Left renal cortex interstitium (tissue), 4 donors: ENCODE data around the gene MCM3AP. TPM values are rescaled to one million over a fixed set of nuclear protein-coding genes. Genes with fewer than 3 reads are reported as not detected.
"Not testable (repeated sequence)": the region's sequence is repeated elsewhere in the genome, so short reads cannot be mapped to it uniquely, and the experiment has no call there.

Source experiments
- DNase-seq, 4 donors: peaks; one replicate each; pipeline ENCODE4 v3.0.0-alpha.2; 2013; ENCODE audit warnings: low read depth in 4 of 4, low spot score in 2 of 4, missing footprints in 1 of 4
- polyA plus RNA-seq, 4 donors: library from polyadenylated mRNA; unstranded; fragments of 120-200 nt; gene quantifications; one replicate each; pipeline ENCODE4 v1.2.1, GENCODE V29; 2013; ENCODE audit not compliant: insufficient read length in 4 of 4

Gene MCM3AP
- polyA plus RNA-seq, 4 donors, result 64.5 to 114 (median 87.3) TPM

DNA sequence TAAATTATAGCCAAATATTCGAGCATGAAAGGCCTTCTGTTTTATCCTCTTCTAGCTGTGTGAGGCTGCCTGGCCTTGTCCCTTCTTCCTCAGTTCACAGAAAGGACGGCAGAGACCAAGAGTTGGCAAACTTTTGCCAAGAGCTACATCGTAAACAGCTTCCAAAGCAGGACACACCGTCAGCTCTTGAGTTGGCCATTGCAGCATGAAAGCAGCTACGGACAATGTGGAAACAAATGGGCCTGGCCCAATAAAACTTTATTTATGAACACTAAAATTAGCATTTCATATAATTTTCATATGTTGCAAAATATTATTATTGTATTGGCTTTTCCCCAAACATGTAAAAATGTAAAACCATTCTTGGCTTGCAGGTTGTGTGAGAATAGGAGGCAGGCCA is 27.5 kb upstream of the MCM3AP start:
- DNase-seq, result no peak

DNA sequence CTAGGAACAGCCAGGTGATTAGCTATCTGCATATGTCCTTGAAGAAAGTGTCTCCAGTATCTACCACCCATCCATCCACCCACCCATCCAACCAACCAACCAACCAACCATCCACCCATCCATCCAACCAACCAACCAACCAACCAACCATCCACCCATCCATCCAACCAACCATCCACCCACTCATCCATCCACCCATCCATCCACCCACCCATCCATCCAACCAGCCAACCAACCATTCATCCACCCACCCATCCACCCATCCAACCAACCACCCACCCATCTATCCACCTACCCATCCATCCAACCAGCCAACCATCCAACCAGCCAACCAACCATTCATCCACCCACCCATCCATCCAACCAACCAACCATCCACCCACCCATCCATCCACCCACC is 26.2 kb upstream of the MCM3AP start:
- DNase-seq, result no peak

DNA sequence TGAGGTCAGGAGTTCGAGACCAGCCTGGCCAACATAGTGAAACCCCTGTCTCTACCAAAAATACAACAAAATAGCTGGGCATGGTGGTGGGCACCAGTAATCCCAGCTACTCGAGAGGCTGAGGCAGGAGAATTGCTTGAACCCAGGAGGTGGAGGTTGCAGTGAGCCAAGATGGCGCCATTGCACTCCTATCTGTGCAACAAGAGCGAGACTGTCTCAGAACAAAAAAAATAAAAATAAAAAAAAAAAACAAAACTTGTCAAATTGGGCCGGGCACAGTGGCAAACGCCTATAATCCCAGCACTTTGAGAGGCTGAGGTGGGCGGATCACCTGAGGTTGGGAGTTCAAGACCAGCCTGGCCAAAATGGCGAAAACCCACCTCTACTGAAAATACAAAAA is 24.8 kb upstream of the MCM3AP start:
- not testable (repeated sequence) for DNase-seq

DNA sequence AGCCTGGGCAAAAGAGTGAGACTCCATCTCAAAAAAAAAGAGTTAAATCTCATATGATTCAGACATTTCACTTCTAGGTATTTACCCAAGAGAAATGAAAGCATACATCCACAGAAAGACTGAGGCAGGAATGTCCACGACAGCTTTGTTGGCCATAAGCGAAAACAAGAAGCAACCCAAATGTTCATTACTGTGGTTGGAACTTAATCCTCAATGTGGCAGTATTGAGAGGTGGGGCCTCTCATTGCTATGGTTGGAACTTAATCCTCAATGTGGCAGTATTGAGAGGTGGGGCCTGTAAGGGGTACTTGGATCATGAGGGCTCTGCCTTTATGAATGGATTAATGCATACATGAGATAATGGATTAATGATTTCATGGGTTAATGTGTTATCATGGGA is 23.0 kb upstream of the MCM3AP start:
- DNase-seq, result no peak

DNA sequence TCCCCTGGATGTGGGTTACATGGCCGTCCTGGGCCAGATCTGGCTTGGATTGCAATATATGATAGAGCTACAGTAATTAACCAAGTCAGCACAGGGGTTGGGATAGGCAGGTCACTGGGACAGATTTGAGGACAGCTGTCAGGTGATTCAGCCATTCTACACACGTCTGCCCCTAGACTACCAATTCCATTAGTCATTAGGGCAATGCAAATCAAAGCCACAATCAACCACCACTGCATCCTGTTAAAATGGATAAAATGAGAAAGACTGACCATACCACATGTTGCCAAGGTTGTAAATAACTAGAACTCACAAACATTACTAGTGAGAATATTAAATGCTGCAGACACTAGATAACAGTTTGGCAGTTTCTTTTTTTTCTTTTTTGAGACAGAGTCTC is 22.2 kb upstream of the MCM3AP start:
- DNase-seq, result no peak

DNA sequence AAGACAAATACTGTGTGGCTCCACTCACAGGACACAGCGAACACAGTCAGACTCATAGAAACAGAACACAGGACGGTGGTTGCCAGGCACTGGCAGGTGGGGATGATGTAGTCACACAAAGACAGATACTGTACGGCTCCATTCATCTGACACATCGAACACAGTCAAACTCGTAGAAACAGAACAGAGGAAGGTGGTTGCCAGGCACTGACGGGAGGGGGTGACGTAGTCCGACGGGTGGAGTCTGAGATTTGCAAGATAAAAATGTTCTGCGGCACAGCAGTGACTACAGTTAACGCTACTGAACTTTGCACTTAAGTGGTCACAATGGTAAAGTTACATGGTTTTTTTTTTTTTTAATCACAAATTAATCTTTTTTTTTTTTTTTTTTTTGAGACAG is 19.5 kb upstream of the MCM3AP start:
- no peak for DNase-seq

DNA sequence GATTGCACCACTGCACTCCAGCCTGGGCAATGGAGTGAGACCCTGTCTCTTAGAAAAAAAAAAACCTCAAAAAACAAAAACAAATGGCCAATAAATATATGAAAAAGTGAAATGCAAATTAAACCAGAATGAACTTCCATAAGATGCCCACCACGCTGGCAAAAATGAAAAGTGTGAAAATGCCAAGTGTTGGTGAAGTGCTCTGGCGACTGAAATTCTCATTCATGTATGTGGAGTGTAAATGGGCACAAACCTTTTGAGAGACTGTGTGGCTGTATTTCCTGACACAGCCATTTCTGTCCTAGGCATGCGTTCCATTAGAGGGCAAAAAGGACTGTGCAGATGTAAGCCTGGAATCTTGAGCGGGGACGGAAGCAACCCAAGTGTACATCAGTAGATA is 19.0 kb upstream of the MCM3AP start:
- no peak for DNase-seq

DNA sequence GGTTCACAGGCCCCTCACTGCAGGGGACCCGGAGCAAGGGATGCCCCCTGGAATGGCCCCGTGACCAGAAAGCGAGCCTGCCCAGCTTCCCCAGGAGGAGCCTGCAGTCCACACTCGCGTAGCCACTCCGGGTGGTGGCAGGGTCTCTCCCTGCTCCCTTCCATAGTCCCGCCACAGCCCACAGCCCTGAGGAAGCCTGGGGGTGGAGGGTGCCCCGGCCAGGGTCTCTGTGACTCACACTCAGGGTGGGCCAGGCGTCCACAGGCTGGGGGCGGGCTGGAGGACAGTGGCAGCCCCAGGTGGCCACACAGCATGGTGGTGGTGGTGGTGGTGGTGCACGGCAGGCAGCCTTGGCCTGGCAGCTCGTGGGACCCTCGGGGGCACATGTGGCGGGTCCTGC is 16.3 kb upstream of the MCM3AP start:
- no peak for DNase-seq

DNA sequence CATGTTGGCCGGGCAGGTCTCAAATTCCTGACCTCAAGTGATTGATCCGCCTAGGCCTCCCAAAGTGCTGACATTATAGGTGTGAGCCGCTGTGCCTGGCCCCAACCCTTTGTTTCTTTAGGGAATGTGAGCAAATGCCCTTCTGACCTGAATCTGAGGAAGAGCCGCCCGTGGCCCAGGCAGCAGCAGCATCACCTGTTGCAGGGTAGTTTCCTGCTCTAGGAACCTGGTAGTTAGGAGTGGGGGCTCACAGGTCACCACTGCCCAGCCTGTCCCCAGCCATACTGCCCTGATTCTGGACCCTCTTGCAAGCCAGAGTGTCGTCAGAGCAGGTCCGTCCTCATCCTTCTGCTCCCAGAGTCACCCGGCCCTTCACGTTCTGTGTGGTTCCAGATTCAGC is 13.8 kb upstream of the MCM3AP start:
- DNase-seq, result no peak

DNA sequence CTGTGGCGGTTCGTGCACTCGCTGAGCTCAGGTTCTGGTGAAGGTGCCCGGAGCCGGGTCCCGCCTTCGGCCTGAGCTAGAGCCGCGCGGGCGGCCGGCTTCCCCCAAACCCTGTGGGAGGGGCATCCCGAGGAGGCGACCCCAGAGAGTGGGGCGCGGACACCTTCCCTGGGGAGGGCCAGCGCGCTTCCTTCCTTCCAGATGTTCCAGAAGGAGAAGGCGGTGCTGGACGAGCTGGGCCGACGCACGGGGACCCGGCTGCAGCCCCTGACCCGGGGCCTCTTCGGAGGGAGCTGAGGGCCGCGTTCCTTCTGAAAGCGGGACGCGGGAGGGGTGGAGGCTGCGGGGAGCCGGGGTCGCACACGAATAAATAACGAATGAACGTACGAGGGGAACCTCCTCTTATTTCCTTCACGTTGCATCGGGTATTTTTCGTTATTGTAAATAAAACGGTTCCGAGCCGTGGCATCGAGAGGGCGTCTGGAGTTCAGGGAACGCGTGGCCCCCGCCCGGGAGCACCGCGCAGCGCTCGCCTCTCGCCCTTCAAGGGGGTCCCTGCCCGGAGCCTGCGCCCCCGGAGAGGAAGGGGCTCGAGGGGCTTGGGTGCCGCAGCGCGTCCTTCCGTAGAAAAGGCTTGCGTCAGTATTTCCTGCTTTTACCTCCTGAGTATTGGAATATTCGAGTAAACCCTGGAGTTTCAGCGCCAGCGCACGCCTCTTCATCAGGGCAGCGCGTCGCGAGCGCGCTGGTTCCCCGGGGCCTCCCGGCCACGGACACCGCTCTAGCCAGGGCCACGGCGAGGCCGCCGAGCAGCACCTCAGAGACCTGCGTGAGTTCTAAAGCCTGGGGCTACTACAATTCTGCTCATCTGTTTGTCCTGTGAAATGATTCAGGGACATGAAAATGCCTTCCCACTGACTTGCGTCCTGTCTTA is 12.2 kb upstream of the MCM3AP start:
- DNase-seq, result no peak

DNA sequence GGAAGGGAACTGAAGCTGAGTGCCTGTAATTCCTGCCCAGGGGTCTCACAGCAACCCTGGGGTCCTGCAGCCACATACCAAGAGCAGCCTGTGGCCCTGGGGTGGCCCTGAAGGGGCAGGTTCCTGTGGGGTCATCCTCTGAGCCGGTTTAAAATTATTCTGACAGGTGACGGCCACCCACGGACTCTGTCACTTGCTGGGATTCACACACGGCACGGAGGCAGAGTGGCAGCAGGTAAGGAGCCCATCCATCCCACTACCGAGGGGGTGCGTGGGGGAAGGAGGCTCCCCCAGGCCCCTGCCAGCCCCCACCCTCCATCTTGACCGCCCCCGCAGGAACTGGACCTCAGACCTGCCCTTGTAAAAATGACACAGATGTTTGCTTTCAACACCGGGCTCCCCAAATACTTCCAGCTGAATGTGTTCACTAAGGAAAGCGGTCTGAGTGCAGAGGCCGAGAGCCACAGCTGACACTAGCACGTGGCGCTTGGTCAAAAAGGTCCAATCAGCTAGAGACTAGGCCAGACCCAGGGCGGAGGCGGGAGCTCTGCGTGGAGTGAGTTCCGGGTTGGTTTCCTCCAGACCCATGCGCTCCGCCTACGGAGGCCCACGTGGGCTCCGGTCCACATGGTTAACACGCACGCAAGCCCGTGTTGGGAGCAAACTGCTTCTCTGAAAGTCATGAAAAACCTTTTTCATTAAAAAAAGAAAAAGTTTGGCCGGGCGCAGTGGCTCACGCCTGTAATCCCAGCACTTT is 10.8 kb upstream of the MCM3AP start:
- DNase-seq, result peak in 3 of 4 donors; percentile 45 to 62 (median 51)

DNA sequence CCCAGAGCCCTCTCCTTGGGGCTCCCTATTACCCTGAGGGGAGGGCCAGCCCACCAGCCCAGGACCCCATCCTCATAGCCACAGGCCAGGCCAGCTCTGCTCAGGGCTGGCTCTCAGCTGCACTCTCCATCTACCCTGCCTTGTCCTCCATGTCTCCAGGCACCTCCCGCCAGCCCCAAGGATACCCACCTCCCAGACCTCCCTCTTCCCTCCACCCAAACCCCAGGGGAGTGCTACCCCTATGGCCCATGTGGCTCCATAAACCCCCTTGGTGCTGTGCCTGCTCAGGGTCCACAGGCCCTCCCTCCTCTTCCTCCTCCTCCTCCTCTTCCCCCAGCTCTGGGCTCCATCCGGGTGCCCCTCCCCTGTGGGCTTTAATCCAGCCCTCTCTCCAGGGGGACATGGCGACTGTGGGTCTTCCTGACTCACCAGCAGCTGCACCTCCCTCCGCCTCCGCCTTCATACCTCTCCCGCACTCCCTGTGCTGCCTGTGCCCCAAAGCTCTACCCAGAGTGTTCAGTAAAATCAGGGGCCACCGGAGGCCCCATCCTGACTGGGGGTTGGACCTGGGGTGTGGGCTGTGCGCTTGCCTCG is 9.9 kb upstream of the MCM3AP start:
- no peak for DNase-seq

DNA sequence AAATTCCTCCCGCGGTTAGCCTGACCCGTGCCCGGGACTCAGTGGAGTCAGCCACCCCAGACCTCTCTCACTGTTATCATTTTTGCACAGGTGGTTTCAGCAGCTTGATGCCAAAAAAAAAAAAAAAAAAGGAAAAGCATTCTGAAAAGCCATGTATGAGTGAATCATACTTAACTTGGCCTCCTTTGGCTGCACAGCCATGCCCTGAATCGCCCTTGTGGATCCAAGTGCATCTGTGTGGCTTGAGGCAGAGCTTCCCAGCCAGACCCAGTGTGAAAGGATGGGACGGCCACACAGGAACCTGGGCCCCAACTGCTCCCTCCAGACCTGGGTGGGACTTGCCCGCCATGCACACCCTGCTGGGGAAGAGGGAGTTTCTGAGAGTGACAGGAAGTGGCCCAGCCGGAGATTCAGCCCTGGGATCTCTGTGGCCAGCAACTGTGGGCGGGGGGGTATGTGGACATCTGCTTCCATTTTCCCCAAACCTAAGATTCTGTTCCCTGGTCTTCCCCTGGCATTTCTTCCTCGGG is 9.3 kb upstream of the MCM3AP start:
- no peak for DNase-seq

DNA sequence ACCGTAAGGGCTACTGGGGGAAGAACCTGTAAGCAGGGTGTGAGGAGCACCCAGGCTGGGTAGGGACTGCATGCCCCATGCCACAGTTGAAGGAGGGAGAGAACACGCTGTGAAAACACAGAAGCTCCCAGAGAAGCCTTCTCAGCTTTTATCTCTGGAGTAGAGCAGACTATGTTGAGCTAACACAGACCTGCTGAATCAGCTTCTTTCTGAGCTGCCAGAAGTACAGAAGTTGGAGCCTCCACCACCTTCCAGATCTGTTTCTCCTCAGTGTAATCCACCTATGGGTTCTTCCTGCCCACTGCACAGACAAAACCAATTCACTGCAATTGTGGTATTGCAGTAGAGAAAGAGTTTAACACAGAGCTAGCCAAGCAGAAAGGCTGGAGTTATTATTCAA is 6.2 kb upstream of the MCM3AP start:
- DNase-seq, result no peak

DNA sequence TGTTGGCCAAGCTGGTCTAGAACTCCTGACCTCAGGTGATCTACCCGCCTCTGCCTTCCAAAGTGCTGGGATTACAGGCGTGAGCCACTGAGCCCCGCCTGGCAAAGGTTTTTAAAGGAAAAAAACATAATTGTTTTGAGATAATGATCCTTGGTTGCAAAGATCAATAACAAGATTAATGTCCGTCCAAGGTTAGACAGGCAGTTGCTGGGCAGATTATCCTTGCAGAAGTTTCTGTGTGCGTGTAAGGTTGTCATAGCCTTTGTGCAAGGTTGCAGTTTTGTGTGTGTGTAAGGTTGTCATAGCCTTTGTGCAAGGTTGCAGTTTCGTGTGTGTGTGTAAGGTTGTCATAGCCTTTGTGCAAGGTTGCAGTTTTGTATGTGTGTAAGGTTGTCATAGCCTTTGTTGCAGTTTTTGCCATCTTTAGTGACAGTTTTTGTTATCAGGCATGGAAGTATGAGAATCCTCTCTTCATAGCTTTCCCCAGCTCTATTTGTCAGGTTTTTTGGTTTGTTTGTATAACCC is 4.3 kb upstream of the MCM3AP start:
- no peak for DNase-seq

DNA sequence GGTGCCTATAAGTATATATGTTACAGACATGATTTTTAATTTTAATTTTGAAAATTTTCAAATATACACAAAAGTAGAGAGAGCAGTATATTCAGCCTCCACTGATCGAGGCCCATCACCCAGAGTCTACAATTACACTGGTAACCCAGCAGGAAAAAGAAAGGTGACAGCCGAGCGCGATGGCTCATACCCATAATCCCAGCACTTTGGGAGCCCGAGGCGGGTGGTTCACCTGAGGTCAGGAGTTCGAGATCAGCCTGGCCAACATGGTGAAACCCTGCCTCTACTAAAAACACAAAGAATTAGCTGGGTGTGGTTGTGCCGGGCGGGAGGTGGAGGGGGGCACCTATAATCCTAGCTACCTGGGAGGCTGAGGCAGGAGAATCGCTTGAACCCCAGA is 2.1 kb upstream of the MCM3AP start:
- DNase-seq, result no peak

DNA sequence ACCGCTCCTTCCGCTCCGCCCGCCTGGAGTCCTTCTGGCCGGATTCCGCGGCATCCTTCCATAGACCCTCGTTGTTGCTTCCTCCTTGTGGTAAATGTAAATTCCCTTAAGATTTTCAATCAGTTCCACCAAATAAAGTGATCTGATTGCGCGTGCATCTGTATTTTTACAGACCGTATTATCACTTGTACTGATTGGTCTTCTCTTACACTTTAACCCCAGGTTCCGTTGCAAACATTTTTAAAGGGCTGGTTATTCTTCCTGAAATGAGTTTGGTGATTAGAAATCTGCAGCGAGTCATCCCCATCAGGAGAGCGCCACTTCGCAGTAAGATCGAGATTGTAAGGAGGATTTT is 1.2 kb upstream of the MCM3AP start:
- no peak for DNase-seq

DNA sequence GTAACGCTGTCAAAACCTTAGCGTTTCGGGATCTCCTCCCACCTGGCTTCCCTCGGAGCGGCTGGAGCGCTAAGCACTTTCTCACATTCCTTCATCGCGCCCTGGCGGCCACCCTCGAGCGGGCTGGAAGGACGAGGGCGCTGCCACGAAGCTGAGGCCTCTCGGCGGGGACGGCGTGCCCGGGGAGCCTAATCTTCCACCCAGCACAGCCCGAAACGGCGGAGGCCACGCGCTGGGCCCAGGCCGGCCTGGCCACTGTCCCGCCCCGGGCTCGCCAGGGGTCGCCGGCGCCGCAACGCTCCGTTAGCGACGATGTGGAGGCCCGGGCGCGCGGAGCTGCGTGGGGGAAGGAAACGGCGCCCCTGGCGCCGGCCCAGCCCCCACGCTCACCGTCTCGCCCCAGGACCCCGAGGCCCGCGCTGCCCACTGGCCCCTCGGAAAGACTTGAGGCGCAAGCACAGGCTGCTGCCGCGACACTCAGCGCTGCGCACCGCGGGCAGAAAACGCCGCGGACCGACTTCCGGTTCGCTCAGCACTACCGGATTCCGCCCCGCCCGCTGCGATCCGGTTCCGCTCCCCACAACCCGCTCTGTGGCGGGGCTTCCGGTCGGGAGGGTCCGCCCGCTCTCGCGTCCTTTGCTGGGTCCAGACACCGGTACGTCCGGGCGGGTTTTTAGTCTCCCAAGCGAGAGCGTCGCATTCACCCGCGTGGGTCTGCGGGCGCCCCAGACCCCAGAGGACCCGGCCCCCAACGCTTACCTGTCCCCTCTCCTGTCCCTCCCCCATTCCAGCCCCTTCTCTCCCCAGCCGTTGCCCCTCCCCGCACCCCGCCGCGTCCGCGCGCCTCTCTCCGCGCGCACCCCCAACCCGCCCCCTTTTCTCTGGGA is 593 bp upstream of the MCM3AP start, which contains the start of gene YBEY:
YBEY (plus strand) TSS at position 582 of the 887 bp plus-strand sequence. CDS start 572 bp downstream, outside the sequence.
- peak; percentile 76 to 85 (median 82) for DNase-seq

DNA sequence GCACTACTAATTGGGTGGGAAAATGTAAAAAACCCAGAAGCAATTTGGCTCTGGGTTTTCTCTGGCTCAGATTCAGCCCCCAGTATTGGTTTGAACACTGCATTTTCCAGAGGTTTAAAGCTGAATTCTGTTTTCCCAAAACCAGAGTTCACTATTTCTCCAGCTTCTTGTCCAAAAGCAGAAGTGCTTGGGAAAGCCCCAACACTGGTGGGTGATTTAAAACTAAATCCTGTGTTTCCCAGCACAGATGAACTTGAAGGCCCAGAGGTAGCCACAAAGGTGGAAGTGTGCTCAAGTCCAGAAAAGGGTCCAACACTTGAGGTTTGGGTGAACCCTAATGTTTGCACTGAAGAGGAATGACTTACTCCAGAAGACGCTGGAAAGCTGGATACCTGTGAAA is 678 bp downstream of the MCM3AP start:
- DNase-seq, result no peak

DNA sequence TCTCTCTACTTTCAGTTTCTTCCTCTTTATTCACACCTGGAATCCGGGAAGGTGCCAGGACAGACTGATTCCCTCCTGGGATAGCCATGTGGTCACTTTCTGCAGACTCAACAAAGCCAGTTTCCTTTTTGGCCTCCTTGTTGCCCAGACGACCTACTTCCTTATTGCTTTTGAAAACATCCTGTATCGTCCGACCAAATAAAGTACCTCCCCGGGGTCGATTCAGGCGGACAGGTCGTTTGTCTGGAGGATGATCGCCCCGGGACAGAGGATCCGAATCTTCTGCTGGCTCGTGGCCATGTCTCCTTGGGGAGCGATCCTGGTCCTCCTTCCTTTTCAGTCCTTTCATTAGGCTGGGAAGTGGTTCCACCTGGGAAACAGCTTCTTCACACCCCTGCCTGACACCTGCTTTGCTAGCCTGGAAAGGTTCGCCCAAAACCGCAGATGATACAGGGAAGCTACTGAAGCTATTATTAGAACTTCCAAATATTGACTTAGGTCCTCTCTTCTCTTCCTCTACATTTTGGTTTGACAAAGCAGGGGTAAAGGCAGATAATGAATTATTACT is 1.2 kb downstream of the MCM3AP start:
- no peak for DNase-seq
